Measurements from ENCODE around the gene MRC2.
"Not testable (repeated sequence)": the region's sequence is repeated elsewhere in the genome, so short reads cannot be mapped to it uniquely, and the experiment has no call there.

MRC2 gene, protein sequence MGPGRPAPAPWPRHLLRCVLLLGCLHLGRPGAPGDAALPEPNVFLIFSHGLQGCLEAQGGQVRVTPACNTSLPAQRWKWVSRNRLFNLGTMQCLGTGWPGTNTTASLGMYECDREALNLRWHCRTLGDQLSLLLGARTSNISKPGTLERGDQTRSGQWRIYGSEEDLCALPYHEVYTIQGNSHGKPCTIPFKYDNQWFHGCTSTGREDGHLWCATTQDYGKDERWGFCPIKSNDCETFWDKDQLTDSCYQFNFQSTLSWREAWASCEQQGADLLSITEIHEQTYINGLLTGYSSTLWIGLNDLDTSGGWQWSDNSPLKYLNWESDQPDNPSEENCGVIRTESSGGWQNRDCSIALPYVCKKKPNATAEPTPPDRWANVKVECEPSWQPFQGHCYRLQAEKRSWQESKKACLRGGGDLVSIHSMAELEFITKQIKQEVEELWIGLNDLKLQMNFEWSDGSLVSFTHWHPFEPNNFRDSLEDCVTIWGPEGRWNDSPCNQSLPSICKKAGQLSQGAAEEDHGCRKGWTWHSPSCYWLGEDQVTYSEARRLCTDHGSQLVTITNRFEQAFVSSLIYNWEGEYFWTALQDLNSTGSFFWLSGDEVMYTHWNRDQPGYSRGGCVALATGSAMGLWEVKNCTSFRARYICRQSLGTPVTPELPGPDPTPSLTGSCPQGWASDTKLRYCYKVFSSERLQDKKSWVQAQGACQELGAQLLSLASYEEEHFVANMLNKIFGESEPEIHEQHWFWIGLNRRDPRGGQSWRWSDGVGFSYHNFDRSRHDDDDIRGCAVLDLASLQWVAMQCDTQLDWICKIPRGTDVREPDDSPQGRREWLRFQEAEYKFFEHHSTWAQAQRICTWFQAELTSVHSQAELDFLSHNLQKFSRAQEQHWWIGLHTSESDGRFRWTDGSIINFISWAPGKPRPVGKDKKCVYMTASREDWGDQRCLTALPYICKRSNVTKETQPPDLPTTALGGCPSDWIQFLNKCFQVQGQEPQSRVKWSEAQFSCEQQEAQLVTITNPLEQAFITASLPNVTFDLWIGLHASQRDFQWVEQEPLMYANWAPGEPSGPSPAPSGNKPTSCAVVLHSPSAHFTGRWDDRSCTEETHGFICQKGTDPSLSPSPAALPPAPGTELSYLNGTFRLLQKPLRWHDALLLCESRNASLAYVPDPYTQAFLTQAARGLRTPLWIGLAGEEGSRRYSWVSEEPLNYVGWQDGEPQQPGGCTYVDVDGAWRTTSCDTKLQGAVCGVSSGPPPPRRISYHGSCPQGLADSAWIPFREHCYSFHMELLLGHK (N-terminal part only)

DNA sequence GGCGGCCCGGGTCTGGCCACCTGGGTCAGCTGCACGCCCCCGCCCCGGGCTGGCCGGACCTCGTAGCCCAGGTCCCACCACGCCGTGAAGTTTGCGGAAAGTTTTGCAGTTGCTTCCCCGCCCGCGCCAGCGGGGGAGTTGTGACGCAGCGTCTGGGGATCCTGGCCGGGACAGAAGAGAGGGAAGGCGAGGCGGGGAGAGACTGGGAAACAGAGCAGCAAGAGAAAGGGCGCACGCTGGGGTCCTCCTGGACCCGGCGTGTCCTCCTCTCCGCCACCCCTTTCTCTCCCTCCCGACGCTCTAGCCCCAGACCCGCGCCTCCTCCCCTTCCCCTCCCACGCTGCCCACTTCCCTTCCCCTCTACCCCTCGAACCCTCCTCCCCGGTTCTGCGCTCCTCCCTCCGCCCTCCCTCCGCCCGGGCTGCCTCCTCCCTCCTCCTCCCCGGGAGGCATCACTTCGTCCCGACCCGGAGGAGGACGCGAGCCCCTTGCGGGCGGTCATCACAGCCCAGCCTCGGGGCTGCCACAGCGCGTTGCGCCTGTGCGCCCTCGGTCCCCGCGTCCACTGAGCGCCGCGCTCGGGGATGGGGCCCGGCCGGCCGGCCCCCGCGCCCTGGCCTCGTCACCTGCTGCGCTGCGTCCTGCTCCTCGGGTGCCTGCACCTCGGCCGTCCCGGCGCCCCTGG, at the start of gene MRC2:
Gene MRC2 (plus strand): TSS at position 452 of the 685 bp plus-strand sequence. CDS start 133 bp downstream, at position 585.
- peak; percentile 61 to 84 for DNase-seq

DNA sequence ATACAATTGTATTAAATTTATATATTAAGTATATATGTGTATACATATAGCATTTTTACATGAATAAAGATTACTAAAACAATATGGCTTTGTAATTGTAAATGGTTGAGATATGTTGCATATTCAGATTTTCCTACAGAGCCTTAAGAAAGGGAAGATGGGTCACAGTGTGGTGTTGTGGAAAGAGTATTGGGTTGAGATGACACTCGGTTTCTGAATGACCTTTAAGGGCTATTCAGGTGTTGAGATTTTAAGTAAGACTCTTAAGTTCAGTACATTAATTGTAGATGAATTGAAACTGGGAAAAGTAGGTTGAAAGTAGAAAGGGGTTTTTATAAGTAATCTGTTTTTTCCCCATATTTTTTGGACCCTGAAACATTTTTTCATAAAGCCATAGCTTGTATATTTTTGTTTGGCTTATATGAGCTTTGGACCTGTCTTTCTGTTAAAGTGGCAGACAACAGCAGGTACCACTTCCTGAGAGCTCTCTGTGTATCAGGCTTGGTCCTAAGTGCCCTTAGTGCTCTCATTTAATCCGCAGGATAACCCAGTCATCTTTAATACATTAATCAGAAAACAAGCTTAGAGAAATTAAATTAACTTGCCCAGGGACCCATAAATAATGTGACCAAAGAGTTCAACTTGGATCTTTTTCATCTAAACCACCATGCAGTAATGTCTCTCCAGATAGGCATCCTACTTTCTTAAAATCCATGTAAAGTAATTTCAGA, 48.5 kb upstream of the MRC2 start:
- no peak for DNase-seq

DNA sequence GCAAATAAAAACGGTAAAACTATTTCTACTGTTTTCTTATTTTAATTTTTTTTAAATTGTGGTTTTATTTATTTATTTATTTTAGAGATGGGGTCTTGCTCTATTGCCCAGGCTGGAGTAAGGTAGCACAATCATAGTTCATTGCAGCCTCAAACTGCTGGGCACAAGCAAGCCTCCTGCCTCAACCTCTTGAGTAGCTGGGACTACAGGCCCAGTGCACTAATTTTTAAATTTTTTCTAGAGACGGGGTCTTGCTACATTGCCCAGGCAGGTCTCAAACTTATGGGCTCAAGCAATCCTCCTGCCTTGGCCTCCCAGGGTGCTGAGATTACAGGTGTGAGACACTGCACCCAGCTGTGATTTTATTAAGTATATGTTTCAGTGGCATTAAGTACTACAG, 46.5 kb upstream of the MRC2 start:
- DNase-seq, result no peak

DNA sequence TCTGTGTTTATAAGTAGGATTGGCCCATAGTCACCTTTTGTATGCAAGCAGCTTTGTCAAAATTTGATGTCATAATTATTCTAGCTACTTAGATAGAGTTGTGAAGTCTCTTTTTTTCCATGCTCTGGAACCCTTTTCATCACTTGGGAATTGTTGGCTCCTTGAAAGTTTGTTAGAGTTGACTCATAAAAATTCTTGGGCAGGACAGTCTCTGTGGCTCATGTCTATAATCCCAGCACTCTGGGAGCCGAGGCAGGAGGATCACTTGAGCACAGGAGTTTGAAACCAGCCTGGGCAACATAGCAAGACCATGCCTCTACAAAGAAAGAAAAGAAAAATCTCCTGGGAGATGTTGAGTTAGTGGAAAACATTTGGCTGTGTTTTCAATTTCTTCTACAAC, 45.7 kb upstream of the MRC2 start:
- no peak for DNase-seq

DNA sequence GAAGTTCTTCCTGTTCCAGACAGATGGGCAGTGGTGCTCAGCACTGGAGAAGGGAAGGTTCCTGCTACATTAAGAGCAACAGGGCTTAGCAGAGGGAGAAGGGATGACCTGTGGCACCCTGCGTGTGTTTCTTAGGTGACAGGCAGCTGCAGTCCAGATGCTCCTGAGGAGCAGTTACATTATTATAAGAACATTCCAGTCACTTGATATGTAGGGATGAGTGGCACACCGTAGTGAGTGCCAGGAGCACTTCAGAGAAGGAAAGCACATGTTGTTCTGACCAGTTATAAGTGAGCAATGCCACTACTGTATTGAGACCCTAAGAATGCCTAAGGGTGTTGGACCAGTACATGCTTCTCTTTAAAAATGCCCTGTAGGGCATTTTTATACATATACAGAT, 39.9 kb upstream of the MRC2 start:
- no peak for DNase-seq

DNA sequence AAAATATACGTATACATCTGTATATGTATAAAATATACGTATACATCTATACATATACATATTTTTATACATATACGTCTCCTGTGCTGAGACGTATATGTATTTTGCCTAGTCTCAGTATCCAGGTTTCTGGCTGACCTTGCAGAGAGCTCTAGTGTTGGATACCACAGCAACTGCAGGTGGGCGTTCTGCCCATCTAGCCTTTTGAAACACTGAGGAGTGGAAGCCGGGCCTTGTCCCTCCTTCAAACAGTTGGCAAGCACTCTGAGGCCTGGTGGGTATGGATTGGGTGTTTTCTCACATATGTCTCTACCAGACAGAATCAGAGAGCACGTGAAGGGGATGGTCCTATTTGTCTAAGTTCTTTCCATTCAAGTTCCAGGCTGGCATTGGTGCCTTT, 39.4 kb upstream of the MRC2 start:
- no peak for DNase-seq

DNA sequence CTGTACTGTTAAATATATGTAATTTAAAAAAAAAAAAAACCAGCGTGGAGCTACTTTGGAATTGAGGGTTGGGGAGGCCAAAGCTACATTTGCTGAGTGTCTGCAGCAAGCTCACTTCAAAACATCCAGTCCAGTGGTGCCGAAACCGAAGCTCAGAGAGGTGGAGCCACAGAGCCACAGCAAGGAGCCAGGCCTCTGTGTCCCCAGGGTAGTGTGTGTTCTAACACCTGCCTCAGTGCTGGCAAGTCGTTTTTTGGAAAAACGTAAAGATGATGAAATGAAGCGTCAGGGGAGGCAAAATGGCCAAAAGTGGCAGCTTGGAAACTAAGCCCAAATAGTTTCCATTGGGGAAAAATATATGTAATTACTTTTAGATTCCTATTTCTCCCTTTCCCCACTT, 36.1 kb upstream of the MRC2 start:
- no peak for DNase-seq

DNA sequence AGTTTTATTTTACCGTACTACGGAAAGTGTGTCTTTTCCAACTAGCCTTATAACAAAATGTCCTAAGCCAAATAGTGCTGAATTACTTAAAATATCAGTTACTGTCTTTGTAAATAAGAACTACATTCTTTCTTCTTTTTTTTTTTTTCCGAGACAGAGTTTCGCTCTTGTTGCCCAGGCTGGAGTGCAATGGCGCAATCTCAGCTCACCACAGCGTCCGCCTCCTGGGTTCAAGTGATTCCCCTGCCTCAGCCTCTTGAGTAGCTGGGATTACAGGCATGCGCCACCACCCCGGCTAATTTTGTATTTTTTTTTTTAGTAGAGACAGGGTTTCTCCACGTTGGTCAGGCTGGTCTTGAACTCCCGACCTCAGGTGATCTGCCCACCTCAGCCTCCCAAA, 35.6 kb upstream of the MRC2 start:
- not testable (repeated sequence) for DNase-seq

DNA sequence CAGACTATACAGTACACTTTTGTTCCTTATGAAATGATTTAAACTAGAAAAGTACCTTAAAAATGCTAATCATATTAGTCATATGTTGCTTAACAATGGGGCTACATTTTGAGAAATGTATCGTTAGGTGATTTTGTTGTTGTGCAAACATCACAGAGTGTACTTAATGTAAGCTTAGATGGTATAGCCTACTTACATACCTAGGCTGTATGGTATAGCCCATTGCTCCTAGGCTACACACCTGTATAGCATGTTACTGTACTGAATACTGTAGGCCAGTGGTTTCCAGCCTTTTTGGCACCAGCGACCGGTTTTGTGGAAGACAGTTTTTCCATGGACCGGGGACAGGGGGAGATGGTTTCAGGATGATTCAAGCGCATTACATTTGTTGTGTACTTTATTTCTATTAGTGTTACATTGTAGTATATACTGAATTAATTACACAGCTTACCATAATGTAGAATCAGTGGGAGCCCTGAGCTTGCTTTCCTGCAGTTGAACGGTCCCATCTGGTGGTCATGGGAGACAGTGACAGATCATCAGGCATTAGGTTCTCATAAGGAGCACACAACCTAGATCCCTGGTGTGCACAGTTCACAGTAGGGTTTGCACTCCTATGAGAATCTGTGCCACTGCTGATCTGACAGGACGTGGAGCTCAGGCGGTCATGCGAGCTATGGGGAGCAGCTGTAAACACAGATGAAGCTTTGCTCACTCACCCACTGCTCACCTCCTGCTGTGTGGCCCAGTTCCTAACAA, 35.0 kb upstream of the MRC2 start:
- DNase-seq, result no peak

DNA sequence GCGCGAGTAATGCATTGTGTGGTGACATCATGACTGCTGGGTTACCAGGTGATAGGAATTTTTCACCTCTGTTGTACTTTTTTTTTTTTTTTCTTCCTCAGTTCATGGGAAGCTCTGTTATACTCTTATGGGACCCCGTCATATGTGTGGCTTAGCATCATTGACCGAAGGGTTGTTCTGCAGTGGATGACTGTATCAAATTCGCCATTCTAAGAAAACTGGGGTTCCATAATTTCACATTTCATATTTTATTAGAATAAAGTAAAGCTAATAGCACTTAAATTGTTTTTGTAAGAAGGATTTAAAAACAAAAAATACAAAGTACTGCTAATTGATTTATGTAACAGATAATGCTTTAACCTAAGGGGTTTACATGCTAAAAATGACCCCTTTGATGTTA, 32.0 kb upstream of the MRC2 start:
- no peak for DNase-seq

DNA sequence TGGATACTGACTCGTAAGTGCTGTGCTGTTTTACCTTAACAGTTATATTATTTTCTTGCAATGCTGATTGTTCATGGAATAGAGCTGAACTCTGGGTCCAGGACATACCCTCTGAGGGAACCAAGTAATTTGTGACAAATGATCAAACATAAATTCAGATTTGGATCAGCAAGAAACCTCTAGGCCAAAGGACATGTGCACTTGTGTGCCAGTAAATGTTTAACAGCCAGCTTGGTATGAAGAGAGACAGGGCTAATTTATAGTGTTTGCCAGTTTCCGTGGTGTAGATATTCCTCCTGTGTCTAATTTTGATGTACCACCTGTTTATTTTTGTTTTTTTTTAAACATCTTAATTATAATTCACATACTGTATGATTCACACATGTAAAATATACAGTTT, 30.8 kb upstream of the MRC2 start:
- no peak for DNase-seq

DNA sequence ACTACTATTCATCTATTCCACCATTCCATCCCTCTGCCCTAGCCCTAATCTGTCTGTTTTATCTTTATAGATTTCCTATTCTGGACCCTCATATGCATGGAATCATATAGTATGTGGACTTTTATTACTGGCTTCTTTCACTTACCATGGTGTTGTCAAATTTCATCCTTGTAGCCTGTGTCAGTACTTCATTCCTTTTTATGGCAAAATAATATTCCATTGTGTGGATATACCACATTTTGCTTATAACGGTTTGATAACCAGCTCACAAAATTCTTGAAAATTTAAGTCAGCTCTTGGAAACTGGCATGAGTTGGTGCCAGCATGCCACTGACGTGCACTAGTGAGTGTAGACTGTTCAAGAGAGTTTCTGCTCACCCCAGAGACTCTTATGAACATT, 30.3 kb upstream of the MRC2 start:
- DNase-seq, result no peak

DNA sequence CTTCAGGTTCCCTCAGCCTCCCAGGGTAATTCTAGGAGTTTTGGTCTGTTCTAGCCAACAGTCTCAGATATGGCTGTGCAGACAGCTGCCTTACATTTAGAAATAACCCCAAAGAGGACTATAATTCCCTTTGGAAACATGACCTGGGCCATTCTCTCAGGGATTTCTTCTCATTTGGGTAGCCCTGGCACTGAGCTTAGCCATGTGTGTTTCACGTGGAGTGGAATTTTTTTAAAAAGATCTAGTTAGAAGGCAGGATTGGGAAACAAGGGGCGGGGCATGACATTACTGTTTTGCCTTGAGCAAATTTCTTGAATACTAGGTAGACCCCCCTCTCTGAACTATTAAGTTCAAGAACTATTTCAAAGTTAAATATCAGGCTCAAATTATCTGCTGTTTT, 29.6 kb upstream of the MRC2 start:
- DNase-seq, result no peak

DNA sequence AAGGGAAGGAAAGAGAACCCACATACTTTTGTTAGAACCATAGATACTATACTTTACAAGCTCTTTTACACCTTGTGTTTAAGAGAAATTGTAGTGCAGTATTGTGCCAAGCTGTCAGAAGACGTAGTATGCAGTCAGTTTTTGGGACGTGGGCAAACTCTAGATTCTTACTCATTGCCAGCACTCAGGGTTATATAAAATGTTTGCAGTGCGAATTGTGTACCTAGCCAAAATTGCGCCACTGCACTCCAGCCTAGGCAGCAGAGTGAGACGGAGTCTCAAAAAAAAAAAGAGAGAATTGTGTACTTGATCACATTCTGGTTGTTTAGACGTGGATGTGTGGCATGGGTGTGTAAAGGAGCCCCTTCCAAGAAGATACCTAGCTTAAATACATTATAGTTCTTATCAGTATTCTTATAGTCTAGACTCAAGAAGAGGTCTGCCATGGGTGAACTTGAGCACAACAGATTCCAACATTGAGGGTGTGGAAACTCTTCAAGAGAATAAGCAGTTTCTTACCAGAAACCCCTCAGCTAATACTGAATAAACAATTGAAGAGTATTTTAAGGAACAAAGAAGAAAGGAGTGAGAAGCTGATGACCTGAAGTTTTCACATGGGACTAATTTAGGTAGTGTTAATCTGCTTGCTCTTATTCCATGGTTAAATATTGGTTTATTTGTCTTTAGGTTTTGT, 27.4 kb upstream of the MRC2 start:
- DNase-seq, result no peak

DNA sequence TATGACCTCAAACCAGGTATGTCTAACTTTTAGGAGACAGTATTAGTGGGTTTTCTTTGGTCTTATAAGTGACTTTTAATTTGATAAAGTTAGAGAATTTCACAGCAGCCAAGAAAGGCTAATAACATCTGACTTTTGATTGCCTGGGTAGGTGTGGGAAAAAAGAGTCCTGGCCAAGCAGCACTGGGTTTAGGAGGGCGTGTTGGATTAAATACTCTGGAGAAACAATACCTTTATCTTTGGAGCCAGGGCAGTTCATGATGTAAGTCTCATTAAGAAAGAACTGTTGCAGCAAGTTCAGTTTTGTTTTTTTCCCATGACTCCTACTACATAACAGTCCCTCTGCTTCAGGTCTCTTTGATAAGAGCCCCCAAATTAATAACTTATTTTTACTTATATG, 26.7 kb upstream of the MRC2 start:
- no peak for DNase-seq

DNA sequence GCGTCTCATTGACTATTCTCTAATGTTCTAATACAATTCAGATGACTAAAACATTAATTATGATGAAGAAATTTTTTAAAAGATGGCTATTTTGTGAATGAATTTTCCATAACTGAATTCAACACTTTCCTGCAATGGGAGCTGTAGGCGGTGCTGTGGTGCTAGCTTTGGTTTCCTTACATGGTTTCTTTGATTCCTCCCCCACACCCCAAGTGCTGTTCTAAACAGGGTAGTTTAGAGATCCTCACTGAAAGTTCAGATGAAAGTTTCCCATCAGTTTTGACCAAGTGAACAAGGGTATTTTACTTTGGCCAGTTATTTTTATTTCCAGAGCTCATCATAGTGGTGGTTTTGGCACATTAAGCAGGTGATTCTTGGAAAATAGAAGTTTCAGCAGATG, 26.0 kb upstream of the MRC2 start:
- DNase-seq, result no peak

DNA sequence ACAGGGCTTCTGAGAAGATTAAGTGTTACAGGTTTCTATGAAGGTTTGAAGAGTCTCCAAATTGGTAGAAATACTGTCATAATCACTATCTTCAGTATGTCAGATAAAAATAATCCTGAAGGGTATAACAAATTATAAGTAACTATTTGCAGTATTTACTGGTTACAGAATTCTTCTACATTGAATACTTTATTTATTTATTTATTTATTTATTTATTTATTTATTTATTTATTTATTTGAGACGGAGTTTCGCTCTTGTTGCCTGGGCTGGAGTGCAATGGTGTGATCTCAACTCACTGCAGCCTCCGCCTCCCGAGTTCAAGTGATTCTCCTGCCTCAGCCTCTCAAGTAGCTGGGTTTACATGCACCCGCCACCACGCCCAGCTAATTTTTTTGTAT, 23.7 kb upstream of the MRC2 start:
- DNase-seq, result not testable (repeated sequence)

DNA sequence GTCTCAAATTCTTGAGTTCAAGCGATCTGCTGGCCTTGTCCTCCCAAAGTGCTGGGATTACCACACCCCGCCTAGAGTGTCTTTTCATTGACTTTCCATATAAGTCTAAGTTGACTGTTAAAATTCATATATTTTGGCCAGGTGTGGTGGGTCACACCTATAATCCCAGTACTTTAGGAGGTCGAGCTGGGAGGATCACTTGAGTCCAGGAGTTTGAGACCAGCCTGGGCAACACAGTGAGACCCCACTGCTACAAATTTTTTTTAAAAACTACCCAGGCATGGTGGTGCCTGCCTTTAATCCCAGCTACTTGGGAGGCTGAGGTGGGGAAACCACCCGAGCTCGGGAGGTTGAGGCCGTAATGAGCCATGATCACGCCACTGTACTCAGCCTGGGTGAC, 21.9 kb upstream of the MRC2 start:
- DNase-seq, result no peak

DNA sequence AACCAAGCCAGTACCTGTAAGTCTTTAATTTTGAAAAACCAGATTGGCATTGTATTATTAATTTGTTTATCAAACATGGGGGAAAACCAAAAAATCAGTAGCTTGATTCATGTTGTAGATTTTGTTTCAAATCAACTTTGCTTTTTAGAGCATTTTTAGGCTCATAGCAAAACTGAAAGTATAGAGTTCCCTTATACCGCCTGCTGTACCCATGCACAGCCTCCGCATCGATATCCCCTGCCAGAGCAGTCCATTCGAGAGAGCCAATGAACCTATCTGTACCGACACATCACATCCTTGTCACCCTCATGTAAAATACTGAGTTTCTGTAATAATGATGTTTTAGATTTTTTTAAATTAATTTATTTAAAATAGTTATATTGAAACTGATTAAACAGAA, 16.2 kb upstream of the MRC2 start:
- DNase-seq, result no peak

DNA sequence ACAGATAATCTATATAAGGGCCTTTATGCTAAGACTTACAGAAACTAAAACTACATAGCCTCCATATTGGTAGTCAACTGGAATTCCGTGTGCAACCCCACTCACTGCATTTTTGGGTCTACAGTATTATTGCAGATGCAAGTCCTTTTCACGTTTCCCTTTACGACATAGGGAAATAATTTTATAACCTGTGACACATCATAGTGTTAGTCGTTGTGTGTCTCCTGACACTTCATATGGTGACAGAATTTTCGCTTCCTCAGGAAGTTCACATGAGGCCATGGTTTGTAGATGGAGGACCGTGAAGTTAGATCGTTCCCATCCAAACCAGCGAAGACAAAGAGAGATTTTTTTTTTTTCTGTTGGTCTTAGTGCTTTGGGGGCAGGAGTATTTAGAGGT, 15.7 kb upstream of the MRC2 start:
- no peak for DNase-seq

DNA sequence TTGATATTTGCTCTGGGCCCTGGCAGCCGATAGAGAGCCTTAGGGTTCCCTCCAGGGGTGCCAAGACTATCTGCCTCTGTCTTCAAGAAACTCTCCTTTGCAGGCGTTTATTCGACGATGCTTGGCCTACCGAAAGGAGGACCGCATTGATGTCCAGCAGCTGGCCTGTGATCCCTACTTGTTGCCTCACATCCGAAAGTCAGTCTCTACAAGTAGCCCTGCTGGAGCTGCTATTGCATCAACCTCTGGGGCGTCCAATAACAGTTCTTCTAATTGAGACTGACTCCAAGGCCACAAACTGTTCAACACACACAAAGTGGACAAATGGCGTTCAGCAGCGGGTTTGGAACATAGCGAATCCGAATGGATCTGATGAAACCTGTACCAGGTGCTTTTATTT, 15.2 kb upstream of the MRC2 start:
- DNase-seq, result not testable (repeated sequence)
